NCI-H69 (cell line): ENCODE results near the gene PIGZ.

Source experiments
- DNase-seq: peaks from one replicate; lab custom pipeline; 2025; lab: John Stamatoyannopoulos, UW

Gene PIGZ

GRCh38 chr3:196915375-196915774 lies 53.3 kb downstream of the PIGZ start:
- no peak for DNase-seq

GRCh38 chr3:196914866-196915265 lies 53.8 kb downstream of the PIGZ start:
- no peak for DNase-seq

- DNase-seq = no peak
Observed at GRCh38 chr3:196903740-196904139, 64.9 kb downstream of the PIGZ start.

- DNase-seq = no peak
Observed at GRCh38 chr3:196902296-196902695, 66.3 kb downstream of the PIGZ start.

GRCh38 chr3:196901768-196902167 lies 66.9 kb downstream of the PIGZ start:
- no peak for DNase-seq
